Measurements from ENCODE around the gene HNRNPAB.
"Not testable (repeated sequence)": the region's sequence is repeated elsewhere in the genome, so short reads cannot be mapped to it uniquely, and the experiment has no call there.

HNRNPAB gene

DNA sequence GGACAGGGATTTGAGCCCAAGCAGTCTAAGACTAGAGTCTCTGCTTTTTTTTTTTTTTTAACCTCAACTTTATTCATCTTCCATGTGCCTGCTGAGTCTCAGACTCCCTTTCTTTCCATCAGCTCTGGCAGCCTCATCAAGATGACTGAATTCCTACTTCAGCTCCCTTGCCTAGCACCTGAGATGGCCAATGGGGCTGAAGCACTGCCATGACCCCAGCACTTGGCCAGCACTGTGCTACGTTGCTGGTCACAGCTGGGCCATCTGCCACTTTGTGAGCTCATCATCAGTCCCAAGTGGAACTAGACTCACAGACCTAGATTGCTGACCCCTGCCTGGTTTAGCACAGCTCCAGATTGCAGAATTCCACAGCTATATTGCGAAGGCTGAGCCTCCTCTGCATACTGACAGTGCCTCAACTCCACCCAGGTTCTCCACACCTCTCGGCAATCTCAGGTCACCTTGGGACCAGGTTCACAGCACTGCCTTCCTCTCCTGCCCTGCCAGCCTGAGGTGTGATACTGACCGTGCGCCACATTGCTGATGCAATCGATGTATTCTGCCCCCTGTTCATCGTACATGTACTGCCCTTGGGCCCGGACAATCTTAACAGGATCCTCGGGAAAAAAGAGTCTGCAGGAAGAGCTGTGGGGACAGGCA, 26.7 kb downstream of the HNRNPAB start:
- no peak for DNase-seq (ENCODE audit: low spot score)

DNA sequence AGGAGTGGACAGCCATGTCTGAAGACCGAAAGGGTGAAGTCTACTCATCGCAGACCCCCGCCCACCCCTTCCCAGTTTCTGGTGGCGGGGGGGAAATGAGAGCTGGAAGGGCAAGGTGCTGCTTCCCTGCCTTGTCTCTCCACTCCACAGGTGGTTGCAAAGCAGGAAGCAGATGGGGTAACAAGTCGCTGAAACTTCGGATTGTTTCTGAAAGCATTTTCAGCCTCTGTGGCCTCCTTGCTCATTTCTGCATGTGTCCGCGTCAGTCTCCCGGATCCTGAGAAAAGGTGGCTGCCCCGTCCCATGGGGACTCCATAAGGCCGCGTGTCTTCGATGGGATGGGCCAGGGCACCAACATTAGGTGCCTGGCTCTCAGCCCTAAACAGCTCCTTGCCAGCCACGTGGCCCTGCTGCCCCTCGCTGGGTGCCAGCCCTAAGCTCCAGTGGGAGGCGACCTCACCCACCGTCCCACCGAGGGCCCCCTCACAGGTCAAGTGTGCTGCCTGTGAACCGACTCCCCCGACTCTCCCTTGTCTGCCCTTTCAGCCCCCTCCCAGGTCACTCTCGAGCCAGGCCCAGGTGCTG, 27.3 kb downstream of the HNRNPAB start:
- no peak for DNase-seq (ENCODE audit: low spot score)

DNA sequence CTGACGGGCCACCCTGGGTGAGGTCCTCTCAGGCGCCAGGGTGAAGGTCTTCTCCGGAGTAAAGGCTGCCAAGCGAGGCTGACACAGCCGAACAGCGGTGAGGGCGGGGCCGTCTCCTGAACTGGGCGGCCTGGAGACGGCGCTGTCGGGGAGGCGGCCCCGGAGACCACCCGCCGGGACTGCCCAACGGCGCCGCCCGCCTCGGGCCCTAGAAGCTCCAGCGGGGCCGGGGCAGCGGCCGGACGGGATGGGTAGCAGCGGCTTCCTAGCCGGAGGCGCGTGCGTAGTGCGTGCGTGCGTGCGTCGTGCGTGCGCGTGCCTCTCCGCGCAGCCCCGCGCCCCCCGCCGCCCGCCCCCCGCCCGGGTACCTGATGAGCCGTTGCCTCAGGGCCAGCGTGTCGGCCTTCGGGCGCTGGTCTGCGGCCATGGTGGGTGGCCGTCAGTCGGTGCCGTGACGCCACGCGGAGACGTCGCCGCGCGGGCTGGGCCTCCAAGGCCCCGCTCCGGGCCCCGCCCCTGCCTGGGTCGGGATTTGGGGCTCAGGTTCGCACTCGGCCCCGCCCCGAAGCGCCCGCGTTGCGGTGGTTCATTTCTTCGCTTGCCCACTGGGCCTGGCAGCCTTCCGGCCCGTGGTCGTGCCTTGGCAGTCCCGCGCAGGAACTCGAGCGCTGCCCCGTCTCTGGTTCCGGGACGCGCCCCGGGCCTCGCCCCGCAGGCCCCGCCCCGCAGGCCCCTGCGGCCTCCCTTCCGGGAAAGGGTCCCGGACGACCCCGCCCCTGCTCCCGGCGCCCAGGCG, 28.0 kb downstream of the HNRNPAB start, which contains the start of gene PHYKPL:
TSS of gene PHYKPL (minus strand) at position 679 of the 796 bp plus-strand sequence. CDS start at position 427, 252 bp downstream.
- DNase-seq (ENCODE audit: low spot score): peak; percentile 58

DNA sequence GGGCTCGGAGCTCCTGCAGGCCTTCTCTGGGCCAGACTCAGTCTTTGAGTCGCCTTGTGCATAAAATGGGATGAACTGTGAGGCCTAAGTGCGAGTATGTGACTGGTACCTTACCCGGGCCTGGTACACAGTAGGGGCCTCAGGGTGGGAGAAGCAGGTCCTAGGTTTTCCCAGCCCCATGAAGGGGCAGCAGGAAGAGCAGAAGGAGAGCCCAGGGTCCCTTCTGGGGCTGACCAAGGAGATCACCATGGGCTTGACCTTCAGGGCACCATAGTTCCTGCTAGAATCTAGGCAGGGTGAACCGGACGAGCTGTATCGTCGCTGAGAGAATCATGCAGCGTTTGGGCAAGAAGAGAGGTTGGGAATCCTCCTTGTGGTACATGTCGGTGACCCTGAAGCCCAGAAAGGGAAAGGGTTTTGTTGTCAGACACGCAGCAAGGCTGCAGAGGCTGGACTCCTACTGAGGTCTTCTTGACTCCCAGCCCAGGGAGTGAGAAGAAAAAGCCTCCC, 28.6 kb downstream of the HNRNPAB start:
- DNase-seq (ENCODE audit: low spot score): no peak

DNA sequence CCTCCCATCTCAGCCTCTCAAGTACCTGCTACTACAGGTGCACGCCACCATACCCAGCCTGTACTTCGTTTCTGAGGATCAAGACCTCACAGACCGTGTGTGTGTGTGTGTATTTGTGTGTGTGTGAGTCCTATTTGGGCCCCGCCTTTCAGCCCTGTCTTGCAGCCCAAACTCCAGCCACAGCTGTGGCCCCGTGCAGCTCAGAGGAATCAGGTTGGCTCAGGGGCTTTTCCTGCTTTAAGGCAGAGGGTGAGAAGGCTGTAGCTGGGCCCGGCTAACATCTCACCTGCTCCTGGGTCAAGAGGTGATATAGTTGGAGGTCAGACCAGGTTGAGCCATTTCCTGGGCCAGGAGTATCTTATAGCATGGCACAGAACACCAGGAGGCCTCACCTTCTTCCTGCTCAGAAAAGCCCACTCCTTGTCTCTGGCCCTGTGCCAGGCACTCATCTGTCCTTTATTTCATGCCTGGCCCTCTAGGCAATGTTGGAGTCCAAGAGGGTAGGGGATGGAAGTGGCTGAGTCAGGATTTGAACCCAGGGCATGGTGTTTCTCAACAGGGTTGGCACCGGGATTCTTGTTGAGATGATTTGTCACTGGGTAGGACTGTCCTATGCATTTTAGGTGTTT, 29.9 kb downstream of the HNRNPAB start:
- DNase-seq (ENCODE audit: low spot score): no peak

DNA sequence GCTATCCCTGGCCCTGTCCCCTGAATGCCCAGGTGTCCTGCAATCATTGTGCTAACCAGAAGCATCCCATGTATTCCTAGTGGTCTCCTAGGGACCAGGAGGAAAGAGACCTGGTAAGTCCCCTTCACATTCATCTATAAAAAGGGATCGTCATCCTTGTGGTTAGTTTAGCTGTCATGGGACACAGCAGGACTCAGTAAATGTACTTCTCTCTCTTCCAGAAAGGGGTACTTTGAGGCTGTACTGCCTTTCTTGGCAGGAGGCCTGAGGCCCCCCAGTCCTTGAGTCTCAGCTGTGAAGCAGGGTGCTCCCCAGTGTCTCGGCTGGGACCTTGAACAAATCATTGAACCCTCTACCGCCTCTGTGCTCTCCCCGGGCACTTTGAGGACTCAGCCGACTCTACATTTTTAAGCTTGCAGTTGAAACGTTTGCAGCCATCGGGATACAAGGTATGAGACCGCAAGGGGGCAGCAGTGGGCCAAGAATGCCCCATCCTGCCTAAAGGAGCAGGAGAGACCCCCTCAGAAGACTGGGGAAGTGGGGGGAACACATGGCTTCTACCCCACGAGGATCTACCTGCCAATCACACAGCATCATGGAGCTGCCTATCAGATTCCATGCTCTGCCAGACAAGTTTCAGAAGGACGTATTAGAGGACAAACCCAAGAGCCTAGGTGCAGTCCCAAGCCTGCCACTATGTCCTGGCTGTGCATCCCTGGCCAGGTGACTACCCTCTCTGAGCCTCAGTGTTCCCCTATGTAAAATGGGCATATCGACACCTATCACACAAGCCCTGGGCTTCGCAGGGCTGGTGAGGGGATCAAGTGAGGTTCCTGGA, 30.6 kb downstream of the HNRNPAB start:
- peak; percentile 52 for DNase-seq (ENCODE audit: low spot score)

DNA sequence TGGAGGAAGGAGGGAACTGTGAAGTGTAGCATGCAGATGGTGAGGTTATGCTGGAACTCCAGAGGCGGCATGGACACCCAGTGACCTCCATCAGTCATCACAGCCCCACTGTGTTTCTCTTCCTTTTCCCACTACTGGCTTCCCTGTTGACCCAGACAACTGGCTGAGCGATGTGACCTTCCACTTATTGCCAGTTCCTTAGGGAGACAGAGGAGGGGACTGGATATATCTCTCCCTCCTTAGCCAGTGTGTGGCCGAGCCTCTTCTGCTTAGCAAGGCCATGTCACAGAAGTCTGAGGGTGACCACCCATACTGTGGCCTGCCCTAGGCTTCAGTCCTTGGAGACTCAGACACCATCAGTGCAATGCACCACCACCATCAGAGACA, 31.2 kb downstream of the HNRNPAB start:
- no peak for DNase-seq (ENCODE audit: low spot score)

DNA sequence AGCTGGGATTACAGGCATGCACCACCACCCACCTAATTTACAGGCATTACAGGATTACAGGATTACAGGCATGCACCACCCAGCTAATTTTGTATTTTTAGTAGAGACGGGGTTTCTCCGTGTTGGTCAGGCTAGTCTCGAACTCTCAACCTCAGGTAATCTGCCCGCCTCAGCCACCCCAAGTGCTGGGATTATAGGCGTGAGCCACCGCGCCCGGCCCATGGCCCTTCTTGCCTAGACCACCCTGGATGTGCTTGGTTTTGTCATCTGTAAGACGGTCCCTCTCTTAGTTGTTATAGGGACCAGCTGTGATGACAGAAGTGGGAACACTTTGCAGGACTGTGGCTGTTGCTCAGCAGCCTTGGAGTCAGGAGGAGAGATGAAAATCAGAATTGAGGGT, 31.8 kb downstream of the HNRNPAB start:
- no peak for DNase-seq (ENCODE audit: low spot score)

DNA sequence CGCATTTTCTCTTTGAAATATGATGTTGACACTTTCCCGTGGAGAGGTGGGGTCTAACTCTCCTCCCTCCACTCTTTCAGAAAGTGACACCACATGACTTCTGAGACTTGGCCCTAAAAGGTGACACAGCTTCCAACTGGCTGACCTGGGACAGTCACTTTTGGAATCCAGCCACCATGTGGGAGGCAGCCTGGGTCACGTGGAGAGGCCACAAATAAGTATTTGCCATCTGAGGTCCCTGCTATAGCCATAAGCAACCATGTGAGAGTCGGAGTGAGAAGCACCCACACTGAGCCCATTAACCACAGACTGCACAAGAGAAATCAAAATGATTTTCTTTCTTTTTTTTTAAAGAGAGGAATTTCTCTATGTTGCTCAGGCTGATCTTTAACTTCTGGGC, 32.3 kb downstream of the HNRNPAB start:
- no peak for DNase-seq (ENCODE audit: low spot score)

DNA sequence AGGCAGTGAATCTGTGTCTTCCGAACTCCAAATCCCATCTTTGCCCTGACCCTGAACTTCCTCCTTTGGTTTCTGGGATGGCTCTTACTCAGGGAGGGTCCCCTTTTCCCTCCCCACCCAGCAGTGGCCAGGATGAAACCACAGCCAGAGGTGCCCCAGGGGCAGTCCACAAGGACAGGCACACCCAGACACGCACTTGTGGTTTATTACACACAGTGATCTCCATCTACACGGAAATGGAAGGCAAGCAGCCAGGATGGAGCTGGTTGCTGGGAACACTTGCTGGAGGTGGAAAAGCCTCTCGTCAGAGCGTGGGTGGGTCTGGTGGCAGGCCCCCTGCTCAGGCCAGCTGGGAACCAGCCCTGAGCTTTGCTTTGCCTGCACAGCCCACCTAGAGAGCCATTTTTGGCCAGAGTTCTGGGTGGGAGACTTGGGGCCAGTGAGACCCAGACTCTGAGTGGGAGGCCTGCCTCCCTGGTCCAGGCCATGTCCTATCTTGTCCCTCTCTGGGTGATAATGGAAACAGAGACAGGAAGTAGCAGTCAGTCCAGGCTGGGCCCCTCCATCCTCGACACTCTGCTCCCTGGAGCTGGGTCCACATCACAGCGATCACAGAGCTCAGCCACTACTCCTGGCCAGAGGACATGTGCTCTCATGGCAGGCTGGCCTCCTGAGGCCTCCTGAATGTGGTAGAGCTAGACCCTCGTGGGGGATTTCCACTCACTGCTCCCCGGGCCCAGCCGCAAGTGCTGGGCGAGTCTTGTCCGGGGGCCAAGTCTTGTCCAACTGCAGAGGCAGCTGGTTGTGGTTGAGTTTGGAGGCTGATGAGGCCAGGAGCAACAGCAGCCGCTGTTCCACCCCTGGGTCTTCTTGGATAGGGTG, 33.3 kb downstream of the HNRNPAB start:
- no peak for DNase-seq (ENCODE audit: low spot score)

DNA sequence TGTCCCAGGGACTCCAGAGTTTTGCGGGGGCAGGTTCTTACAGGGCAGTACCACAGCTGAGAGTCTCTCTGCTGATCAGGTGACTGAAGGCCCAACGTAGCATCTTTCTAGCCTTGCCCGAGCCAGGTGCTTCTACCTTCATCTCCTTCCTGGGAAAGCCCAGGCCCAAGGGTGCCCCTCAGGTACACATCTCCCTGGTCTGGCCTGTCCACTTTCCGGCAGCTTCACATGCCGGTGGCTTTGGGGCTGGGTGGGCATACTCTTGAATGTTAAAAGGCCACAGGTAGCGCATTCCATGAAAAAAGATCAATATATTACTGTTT, 33.9 kb downstream of the HNRNPAB start:
- DNase-seq (ENCODE audit: low spot score): no peak

DNA sequence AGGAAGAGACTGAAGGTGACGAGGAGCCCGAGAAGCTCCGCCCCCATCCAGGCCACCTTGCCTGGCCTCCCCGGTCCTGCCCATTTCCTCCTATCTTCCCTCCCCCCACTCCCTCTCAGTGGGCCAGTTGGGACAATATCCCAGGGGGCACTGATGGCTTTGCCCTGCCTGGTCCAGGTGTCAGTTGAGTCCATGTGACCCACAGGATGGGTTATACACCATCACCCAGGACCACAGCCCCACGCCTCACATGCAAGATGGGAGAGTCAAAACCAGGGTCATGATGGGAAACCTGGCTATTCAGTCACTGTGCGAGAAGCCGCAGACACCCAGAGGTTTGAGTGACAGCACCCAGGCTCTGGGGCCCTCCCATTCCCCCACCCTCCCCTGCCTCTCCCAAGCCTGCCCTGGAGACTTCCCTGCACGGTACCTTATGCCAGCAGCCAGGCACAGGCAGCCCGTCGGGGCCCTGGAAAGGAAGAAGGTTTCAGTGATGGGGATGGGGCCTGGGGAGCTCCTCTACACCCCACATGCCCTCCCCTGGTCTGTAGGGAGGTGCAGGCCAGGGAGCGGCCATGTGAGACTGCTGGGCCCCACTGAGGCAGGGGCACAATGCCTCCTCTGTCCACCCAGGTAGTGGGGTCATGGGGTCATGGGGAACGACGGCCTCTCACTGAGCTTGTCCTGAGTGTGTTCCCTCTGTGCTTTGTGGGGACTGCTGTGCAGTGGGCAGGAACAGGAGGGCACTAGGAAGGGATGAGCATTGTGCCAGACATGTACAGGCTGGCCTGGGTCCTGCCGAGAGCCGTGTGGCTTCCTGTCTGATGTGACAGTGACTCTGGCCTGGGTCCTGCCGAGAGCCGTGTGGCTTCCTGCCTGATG, 34.6 kb downstream of the HNRNPAB start:
- DNase-seq (ENCODE audit: low spot score): no peak

DNA sequence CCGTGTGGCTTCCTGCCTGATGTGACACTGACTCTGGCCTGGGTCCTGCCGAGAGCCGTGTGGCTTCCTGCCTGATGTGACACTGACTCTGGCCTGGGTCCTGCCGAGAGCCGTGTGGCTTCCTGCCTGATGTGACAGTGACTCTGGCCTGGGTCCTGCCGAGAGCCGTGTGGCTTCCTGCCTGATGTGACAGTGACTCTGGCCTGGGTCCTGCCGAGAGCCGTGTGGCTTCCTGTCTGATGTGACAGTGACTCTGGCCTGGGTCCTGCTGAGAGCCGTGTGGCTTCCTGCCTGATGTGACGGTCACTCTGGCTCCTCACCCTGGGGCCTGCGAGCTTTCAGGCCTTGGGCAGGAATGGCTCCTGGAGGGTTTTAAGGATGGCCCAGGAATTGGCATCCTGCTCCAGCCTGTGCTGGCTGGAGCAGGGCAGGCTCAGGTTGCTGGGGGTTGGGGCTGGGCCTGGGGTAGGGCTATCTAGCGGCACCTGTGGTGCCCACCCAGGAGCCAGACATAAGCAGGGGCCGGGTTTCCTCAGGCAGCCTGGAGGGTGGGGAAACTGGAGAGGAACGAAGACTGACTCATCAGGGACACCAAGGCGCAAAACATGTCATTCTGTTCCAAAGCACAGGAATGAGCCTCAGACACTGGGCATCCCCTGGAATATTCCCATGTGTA, 35.4 kb downstream of the HNRNPAB start:
- not testable (repeated sequence) for DNase-seq (ENCODE audit: low spot score)

DNA sequence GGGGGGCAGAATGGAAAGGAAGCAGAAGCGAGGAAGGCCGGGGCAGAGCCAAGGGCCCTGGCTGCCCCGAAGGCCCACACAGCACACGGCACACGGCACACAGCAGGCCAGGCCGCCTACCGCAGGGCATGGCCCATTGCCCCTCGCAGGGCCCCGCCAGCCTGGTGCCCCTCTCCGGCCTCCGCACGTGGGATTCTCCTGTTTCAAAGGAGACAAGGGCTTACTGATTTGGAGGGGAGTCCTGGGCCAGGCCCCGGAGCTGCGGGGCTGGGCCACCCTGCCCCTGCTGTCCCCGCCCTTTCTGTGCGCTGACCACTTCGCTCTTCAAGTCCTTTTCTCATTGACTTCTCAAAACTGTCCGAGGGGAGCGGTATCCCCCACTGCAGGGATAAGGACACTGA, 36.0 kb downstream of the HNRNPAB start:
- no peak for DNase-seq (ENCODE audit: low spot score)

DNA sequence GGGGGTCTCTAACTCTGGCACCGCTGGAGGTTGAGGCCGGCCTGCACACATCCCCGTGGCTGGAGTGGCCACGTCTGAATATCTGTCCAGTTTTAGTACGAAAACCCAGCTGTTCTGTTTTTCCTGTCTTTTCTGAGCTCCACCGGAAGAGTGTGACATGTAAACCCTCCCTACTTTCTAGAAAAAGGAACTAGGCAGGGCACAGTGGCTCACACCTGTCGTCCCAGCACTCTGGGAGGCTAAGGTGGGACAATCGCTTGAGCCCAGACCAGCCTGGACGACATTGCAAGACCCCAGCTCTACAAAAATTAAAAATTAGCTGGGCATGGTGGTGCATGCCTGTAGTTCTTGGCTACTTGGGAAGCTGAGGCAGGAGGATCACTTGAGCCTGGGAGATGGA, 36.4 kb downstream of the HNRNPAB start:
- no peak for DNase-seq (ENCODE audit: low spot score)

DNA sequence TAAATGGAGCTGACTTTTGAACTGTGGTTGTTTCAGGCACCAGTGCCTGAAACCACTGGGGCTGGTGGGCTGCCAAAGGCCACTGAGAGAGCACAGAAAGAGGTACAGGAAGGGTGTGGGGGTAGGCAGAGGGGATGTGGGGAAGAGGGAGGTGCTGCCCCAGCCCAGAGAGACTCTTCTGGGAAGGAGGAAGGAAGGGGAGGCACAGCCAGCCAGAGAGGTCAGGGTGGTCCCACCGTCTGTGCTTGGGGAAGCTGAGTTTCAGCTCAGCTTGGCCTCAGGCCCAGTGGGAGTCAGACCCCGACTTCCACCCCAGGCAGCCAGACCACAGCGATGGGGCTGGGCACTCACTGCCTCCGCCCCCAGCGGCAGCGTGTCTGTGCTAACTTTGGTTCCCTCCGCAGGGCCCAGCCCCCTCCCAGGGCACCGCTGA, 36.9 kb downstream of the HNRNPAB start:
- no peak for DNase-seq (ENCODE audit: low spot score)

DNA sequence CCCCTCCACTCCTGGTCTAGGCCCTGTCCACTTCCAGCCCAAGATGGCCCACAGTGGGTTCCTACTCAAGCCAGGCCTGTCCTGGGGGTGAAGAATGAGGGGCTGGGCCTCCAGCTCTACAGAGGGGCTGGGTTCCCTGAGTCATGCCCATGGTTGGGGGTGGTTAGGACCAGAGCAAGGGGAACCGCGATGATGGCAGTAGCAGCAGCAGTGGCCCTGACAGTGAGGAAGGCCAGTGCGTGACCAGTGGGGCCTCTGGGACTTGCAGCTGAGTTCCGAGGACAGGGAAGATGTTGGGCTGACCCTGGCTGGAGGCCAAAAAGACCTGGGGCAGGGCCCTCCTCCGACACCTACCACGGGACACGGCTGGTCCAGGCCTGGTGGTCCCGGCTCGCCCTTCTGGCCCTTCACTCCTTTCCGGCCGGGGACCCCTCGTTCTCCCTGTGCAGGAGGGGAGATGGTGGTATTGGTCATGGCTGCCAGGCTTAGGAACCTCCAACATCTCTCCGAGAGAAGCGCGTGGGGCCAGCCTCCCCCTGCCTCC, 37.4 kb downstream of the HNRNPAB start:
- DNase-seq (ENCODE audit: low spot score): no peak

DNA sequence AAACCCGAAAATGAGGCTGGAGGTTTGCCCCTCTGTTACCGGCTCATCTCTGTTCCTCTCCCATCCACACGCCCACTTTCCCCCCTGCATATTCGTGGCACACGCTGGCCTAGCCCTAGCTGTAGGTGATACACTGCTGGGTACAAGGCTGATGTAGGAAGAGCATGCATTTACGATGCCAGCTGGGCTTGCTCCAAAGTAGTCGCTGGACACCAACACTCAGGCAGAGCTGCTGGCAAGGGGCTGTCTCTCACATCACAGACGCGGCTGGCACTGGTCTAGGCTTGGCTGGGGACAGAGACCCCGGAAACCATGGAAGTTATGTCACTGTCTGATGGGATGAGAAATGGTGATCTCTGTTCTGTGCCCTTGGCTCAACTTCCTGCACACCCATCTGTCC, 38.1 kb downstream of the HNRNPAB start:
- no peak for DNase-seq (ENCODE audit: low spot score)

DNA sequence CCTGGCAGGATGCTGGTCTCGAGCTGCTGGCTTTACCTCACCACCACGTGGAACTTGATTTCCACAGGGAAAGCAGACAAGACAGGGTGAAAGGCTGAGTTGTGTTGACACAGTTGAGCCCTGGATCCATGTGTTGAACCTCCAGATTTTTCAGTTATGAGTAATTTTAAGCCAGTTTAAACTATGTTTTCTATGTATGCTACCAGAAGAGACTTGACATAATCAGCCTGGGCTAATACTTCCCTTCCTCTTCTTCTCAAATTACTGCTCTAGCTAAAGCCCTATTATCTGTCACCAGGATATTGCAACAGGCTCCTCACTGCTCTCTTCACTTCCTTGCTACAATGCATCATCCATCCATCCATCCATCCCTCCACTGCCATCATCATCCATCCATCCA, 40.2 kb downstream of the HNRNPAB start:
- DNase-seq (ENCODE audit: low spot score): no peak
